ENCODE measurements around the gene TMEM185A. TPM values are rescaled to one million over a fixed set of nuclear protein-coding genes. Genes with fewer than 3 reads are reported as not detected.
"Not testable (repeated sequence)": the region's sequence is repeated elsewhere in the genome, so short reads cannot be mapped to it uniquely, and the experiment has no call there.

Gene TMEM185A
- total RNA-seq, 1 donor from 2014 or later, result 17.4 TPM

- Mint-ChIP-seq H3K27ac (no peak overlapping the region), H3K4me1 (no peaks in the 10 kb centered on the region), H3K36me3 (ENCODE audit: low read depth) (no peaks in the 10 kb centered on the region), H3K9me3 (no peaks in the 10 kb centered on the region), H3K27me3 (peaks cover 6% of the 10 kb centered on the region), H3K4me3 (no peak overlapping the region)
- no peak for ATAC-seq (ENCODE audit: low read depth)
- CTCF ChIA-PET, result no interaction called here
- no peak for DNase-seq
- POLR2A ChIA-PET, result no interaction called here
- TF ChIP-seq CTCF (IDR thresholded peaks at IDR 0.05), result no peak
- intact Hi-C loops (cut with micrococcal nuclease), result no loop called here
Measured at GRCh38 chrX:149568701-149569296, 62.8 kb downstream of the TMEM185A start.

- no peak overlapping the region for H3K4me3 Mint-ChIP-seq
- H3K36me3 Mint-ChIP-seq (ENCODE audit: low read depth), result no peaks in the 10 kb centered on the region
- ChIA-PET POLR2A (no interaction called here), CTCF (no interaction called here)
- intact Hi-C loops (cut with micrococcal nuclease), result no loop called here
- TF ChIP-seq CTCF (IDR thresholded peaks at IDR 0.05), result no peak
- H3K9me3 Mint-ChIP-seq, result no peaks in the 10 kb centered on the region
- H3K4me1 Mint-ChIP-seq, result no peaks in the 10 kb centered on the region
- DNase-seq (no peak), ATAC-seq (ENCODE audit: low read depth) (no peak)
- no peak overlapping the region for H3K27ac Mint-ChIP-seq
- peaks cover 6% of the 10 kb centered on the region for H3K27me3 Mint-ChIP-seq
Measured at GRCh38 chrX:149567621-149568417, 63.8 kb downstream of the TMEM185A start.

- DNase-seq (no peak), ATAC-seq (ENCODE audit: low read depth) (no peak)
- Mint-ChIP-seq H3K27ac (no peak overlapping the region), H3K27me3 (no peaks in the 10 kb centered on the region), H3K4me3 (no peak overlapping the region), H3K4me1 (no peaks in the 10 kb centered on the region), H3K36me3 (ENCODE audit: low read depth) (no peaks in the 10 kb centered on the region), H3K9me3 (no peaks in the 10 kb centered on the region)
- ChIA-PET POLR2A (no interaction called here), CTCF (no interaction called here)
- TF ChIP-seq CTCF (IDR thresholded peaks at IDR 0.05), result no peak
- intact Hi-C loops (cut with micrococcal nuclease), result no loop called here
Measured at GRCh38 chrX:149563359-149563758, 68.2 kb downstream of the TMEM185A start.

- H3K27me3 Mint-ChIP-seq; H3K36me3 Mint-ChIP-seq (ENCODE audit: low read depth); H3K4me3 Mint-ChIP-seq; POLR2A ChIA-PET; H3K27ac Mint-ChIP-seq; ATAC-seq (ENCODE audit: low read depth); H3K4me1 Mint-ChIP-seq; CTCF ChIA-PET; DNase-seq; H3K9me3 Mint-ChIP-seq; intact Hi-C loops (cut with micrococcal nuclease): not testable (repeated sequence)
Measured at GRCh38 chrX:149555251-149555650, 76.3 kb downstream of the TMEM185A start.

GRCh38 chrX:149551939-149552248 is 79.7 kb downstream of the TMEM185A start:
- POLR2A ChIA-PET; DNase-seq; CTCF ChIA-PET; H3K27ac Mint-ChIP-seq; H3K4me3 Mint-ChIP-seq; H3K9me3 Mint-ChIP-seq; ATAC-seq (ENCODE audit: low read depth); H3K4me1 Mint-ChIP-seq; intact Hi-C loops (cut with micrococcal nuclease); H3K36me3 Mint-ChIP-seq (ENCODE audit: low read depth); H3K27me3 Mint-ChIP-seq: not testable (repeated sequence)

GRCh38 chrX:149551245-149551938 is 80.2 kb downstream of the TMEM185A start:
- H3K4me3 Mint-ChIP-seq; DNase-seq; POLR2A ChIA-PET; ATAC-seq (ENCODE audit: low read depth); intact Hi-C loops (cut with micrococcal nuclease); H3K27me3 Mint-ChIP-seq; H3K27ac Mint-ChIP-seq; H3K36me3 Mint-ChIP-seq (ENCODE audit: low read depth); H3K9me3 Mint-ChIP-seq; CTCF ChIA-PET; H3K4me1 Mint-ChIP-seq: not testable (repeated sequence)

- CTCF ChIA-PET; intact Hi-C loops (cut with micrococcal nuclease); H3K36me3 Mint-ChIP-seq (ENCODE audit: low read depth); ATAC-seq (ENCODE audit: low read depth); H3K27me3 Mint-ChIP-seq; H3K4me3 Mint-ChIP-seq; H3K9me3 Mint-ChIP-seq; DNase-seq; H3K4me1 Mint-ChIP-seq; POLR2A ChIA-PET; H3K27ac Mint-ChIP-seq: not testable (repeated sequence)
Measured at GRCh38 chrX:149550454-149550853, 81.1 kb downstream of the TMEM185A start.

GRCh38 chrX:149549701-149550100 is 81.9 kb downstream of the TMEM185A start, which contains the start of gene HSFX3:
Gene HSFX3, minus strand, starts transcription at chrX:149549924. Its CDS starts 72 bp downstream, at chrX:149549852.
- intact Hi-C loops (cut with micrococcal nuclease); CTCF ChIA-PET; H3K9me3 Mint-ChIP-seq: not testable (repeated sequence)

GRCh38 chrX:149547782-149548181 is 83.8 kb downstream of the TMEM185A start:
- ATAC-seq (ENCODE audit: low read depth); H3K9me3 Mint-ChIP-seq; intact Hi-C loops (cut with micrococcal nuclease); H3K27me3 Mint-ChIP-seq; H3K4me1 Mint-ChIP-seq; H3K4me3 Mint-ChIP-seq; CTCF ChIA-PET; H3K36me3 Mint-ChIP-seq (ENCODE audit: low read depth); POLR2A ChIA-PET; H3K27ac Mint-ChIP-seq; DNase-seq: not testable (repeated sequence)

More at GRCh38 chrX:149549701-149550100, 81.9 kb downstream of the TMEM185A start, which contains the start of gene HSFX3:
- ATAC-seq (ENCODE audit: low read depth); H3K27me3 Mint-ChIP-seq; H3K27ac Mint-ChIP-seq; H3K4me3 Mint-ChIP-seq; H3K36me3 Mint-ChIP-seq (ENCODE audit: low read depth); POLR2A ChIA-PET; H3K4me1 Mint-ChIP-seq; DNase-seq: not testable (repeated sequence)
